Neural cell (in vitro differentiated cells): ENCODE data around the gene NKX2-3.

ENCODE experiments used
- EP300 ChIP-seq: fragments of 450-650 bp; conservative IDR thresholded peaks from 2 replicates; pipeline ENCODE4 v1.6.1; 2014; ENCODE audit warnings: antibody characterized with exemption, mild to moderate bottlenecking, moderate library complexity; ENCODE audit not compliant: poor library complexity, severe bottlenecking
- EZH2 ChIP-seq: fragments of 200-600, 300-800 bp; shearing (Covaris generic), sonication (generic); IDR thresholded peaks from 2 replicates; pipeline ENCODE4 v1.6.1; 2014; ENCODE audit warnings: antibody characterized with exemption, low read length, borderline replicate concordance, mild to moderate bottlenecking; ENCODE audit not compliant: insufficient read depth, poor library complexity, severe bottlenecking
- MXI1 ChIP-seq: fragments of 450-650 bp; conservative IDR thresholded peaks from 2 replicates; pipeline ENCODE4 v1.6.1; 2014; ENCODE audit warnings: antibody characterized with exemption, mild to moderate bottlenecking; ENCODE audit not compliant: poor library complexity, severe bottlenecking
- POLR2AphosphoS5 ChIP-seq: IDR thresholded peaks from 2 replicates; pipeline ENCODE4 v1.6.1; 2012
- RAD21 ChIP-seq: fragments of 450-650 bp; conservative IDR thresholded peaks from 2 replicates; pipeline ENCODE4 v1.6.1; 2014; ENCODE audit warnings: antibody characterized with exemption, mild to moderate bottlenecking, moderate library complexity
- SMC3 ChIP-seq: fragments of 450-650 bp; conservative IDR thresholded peaks from 2 replicates; pipeline ENCODE4 v1.6.1; 2014; ENCODE audit warnings: antibody characterized with exemption, mild to moderate bottlenecking, moderate library complexity; ENCODE audit not compliant: poor library complexity
- TAF1 ChIP-seq: IDR thresholded peaks from 2 replicates; pipeline ENCODE4 v1.6.1; 2012; ENCODE audit warnings: low read depth
- TF ChIP-seq, protein P1 (sequence below): fragments of 450-650 bp; IDR thresholded peaks from 2 replicates; pipeline ENCODE4 v1.5.1; 2014; ENCODE audit warnings: antibody characterized with exemption, mild to moderate bottlenecking, moderate library complexity; ENCODE audit not compliant: poor library complexity, severe bottlenecking
- TF ChIP-seq, protein P2 (sequence below): IDR thresholded peaks from 2 replicates; pipeline ENCODE4 v1.6.1; 2012; ENCODE audit warnings: borderline replicate concordance

DNA sequence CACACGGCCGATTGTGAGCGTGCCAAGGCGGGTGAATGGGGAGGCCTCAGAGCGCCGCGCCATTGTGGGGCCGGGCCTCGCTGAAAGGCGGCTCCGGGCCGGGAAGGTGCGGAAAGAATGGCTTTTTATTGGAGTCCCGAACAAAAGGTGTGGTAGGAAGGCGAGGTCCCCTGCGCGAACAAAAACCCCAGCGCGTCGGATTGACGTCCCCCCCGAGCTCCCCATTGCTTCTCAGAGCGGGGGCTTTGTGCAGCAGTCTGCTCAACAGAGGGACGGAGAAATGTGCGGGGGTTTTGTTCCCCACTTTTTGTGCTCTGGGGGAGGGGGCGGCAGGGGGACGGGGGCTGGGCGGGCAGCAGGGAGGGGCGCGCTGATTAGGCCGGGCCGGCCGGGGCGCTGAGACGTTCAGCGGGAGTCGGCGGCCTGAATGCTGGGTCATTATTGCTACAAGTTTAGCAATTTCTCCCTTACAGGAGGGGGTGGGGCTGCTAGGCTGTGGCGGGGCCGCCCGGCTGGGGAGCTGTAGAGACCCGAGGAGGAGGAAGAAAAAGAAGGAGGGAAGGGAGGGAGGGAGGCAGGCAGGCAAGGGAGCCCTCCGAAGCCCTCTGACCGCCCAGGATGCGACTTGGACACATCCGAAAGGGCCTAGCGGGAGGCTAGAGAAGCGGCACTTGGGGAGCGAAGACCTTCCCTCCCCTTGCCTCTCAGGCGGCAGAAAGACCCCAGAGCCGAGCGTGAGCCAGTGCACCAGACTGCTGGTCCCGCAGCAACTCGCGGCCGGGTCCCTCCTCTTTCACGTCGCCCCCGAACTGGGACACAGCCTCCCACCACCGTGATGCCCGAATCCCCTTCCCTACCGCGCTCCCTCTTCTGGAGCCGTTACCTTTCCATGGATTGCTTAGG, 4.6 kb downstream of the NKX2-3 start:
- TF ChIP-seq TAF1: no peak
- TF ChIP-seq, protein P1, sequence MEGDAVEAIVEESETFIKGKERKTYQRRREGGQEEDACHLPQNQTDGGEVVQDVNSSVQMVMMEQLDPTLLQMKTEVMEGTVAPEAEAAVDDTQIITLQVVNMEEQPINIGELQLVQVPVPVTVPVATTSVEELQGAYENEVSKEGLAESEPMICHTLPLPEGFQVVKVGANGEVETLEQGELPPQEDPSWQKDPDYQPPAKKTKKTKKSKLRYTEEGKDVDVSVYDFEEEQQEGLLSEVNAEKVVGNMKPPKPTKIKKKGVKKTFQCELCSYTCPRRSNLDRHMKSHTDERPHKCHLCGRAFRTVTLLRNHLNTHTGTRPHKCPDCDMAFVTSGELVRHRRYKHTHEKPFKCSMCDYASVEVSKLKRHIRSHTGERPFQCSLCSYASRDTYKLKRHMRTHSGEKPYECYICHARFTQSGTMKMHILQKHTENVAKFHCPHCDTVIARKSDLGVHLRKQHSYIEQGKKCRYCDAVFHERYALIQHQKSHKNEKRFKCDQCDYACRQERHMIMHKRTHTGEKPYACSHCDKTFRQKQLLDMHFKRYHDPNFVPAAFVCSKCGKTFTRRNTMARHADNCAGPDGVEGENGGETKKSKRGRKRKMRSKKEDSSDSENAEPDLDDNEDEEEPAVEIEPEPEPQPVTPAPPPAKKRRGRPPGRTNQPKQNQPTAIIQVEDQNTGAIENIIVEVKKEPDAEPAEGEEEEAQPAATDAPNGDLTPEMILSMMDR: no peak
- TF ChIP-seq SMC3: no peak
- no peak for TF ChIP-seq MXI1
- TF ChIP-seq POLR2AphosphoS5: peak; percentile 33
- TF ChIP-seq EZH2: no peak
- no peak for TF ChIP-seq RAD21
- TF ChIP-seq, protein P2, sequence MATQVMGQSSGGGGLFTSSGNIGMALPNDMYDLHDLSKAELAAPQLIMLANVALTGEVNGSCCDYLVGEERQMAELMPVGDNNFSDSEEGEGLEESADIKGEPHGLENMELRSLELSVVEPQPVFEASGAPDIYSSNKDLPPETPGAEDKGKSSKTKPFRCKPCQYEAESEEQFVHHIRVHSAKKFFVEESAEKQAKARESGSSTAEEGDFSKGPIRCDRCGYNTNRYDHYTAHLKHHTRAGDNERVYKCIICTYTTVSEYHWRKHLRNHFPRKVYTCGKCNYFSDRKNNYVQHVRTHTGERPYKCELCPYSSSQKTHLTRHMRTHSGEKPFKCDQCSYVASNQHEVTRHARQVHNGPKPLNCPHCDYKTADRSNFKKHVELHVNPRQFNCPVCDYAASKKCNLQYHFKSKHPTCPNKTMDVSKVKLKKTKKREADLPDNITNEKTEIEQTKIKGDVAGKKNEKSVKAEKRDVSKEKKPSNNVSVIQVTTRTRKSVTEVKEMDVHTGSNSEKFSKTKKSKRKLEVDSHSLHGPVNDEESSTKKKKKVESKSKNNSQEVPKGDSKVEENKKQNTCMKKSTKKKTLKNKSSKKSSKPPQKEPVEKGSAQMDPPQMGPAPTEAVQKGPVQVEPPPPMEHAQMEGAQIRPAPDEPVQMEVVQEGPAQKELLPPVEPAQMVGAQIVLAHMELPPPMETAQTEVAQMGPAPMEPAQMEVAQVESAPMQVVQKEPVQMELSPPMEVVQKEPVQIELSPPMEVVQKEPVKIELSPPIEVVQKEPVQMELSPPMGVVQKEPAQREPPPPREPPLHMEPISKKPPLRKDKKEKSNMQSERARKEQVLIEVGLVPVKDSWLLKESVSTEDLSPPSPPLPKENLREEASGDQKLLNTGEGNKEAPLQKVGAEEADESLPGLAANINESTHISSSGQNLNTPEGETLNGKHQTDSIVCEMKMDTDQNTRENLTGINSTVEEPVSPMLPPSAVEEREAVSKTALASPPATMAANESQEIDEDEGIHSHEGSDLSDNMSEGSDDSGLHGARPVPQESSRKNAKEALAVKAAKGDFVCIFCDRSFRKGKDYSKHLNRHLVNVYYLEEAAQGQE: no peak
- no peak for TF ChIP-seq EP300
